Caki2 (cell line): Measurements from ENCODE around the gene EEFSEC. TPM values are rescaled to one million over a fixed set of nuclear protein-coding genes. Genes with fewer than 3 reads are reported as not detected.

ENCODE experiments used
- DNase-seq: peaks from one replicate; pipeline ENCODE4 v3.0.0-alpha.2; 2015; ENCODE audit warnings: low read depth
- in situ Hi-C: cut with HindIII; loops from 2 replicates; pipeline ENCODE4 v1.10.0; 2016; ENCODE audit warnings: low sequenced_read_pairs, low pct_unique_long_range_greater_than_20kb, mixed read lengths
- total RNA-seq: library from RNA; depleted of rRNA; stranded (reverse); fragments of >200 nt; shearing (Covaris generic); gene quantifications from 2 replicates; pipeline ENCODE4 v1.2.3, GENCODE V29; 2014; ENCODE audit warnings: low replicate concordance

Gene EEFSEC
- total RNA-seq, 1 experiment from 2014 or later = 10.3 TPM

DNA sequence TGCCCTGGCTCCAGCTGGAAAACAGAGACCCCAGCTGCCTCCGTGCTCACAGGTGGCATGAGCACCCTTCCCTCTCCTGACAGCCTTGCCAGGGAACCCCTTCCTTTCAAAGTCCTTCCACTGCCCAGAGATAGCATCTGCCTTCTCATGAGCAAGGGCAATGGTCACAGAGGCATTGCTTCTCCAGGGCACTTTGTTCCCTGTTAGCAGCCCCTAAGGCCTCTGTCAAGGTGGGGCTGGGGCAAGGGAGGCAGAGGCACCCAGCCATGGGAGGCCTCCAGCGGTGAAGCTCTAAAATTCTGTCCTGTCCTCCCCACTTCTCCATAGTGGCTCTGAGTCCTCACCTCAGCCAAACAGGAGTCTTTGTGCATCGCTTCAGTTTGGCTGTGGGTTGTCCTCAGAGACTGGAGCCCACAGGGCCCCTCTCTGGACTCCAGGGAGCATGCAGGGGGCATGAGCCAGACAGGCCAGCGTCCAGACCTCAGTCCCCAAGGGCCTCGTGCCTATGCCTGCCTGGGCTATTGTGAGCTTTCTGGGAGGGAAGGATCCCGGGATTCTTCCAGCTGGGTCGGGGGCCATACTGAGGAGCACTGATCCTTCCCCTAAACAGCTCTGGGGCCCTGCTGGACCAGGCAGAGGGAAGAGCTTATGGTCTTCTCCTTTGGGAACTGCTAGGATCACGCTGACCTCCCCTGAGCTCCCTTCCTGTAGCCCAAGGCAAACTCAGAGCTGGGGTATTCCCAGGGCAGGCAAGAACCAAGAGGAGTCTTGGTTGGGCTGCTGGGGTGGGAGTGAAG lies 206.8 kb downstream of the EEFSEC start:
- in situ Hi-C loops = no loop called here
- DNase-seq = no peak

DNA sequence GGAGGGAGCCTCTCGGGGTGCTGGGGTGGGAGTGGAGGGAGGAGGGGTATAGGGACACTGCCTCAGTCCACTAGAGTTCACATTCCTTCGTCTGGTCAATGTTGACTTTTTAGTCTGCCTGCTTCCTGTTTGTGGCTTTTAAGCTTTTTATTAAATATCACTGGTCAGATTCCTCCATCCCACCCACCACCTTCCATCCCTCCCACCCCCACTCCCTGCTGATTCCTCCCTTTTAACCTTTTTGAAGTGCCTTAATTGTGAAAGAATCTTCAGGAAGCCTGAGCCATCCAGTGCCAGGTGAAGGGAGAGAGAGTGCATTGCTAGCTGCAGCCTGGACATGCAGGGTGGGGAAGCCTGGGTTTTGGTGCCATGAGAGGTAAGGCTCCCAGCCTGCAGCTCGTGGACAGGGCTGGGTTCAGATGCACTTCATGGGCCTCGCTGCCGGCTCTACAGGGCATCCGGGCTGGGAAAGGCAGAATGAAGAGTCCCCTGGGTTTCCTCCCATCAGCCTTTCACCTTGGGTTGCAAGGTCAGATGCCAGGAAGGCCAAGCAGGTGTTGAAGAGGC lies 207.5 kb downstream of the EEFSEC start:
- in situ Hi-C loops = no loop called here
- no peak for DNase-seq

DNA sequence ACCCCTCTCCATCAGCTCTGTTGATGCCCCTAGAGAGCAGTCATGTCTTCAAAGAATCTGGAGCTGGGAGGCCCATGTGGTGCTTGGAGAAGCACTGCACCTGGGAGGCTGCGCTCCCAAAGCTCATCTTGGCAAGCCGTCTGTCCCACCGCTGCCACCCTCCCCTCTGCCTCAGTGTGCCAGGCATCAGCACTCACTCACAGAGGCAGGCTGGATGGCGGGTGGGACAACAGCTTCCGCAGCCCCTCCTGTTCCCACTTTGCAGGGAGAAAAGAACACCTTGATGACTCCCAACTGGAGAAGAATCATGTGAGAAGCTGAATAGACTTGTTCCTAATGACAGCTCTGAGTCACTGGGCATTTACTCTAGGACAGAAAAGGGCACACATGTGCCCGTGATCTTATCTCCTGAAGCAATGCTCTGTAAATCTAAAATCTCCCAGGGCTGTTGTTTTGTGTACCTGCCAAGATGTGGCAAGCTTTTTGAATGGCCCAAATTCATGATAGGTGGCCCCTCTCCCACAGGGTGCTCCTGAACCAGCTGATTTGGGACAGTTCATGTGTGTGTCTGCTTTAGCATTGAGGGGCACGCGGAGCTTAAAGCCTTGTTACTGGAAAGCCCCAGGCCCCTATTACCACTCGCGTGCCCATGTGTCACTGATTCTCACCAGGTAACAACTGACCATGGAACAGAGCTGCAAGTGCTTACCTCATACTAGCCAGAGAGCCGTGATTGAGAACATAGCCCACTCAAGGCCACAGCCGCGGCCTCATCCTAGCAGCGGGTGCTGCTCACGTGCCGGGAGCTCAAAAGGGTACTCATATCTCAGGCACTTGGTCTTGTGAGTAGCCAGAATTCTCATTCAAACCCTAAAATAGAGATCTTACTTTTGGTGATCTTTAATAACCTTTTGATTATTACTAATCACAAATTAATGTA lies 209.0 kb downstream of the EEFSEC start:
- DNase-seq = no peak
- in situ Hi-C loops = no loop called here

DNA sequence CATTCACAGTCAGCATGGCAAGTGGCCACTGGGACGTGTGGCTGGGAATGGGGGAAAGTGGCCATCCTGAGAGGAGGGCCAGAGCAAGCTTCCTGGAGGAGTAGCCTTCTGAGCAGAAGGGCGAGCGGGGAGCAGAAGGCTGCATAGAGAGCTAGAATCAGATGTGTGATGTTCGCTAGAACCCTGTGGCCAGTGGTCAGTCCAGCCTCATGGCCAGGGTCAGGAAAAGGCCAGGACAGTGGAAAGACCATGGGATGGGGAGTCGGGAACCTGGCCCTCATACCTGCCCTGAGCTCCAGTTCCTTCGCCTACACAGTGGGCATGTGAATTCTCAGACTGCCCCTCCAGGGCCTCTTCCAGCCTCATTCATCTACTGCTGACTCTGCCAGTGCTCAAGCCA lies 211.0 kb downstream of the EEFSEC start:
- in situ Hi-C loops = no loop called here
- no peak for DNase-seq

DNA sequence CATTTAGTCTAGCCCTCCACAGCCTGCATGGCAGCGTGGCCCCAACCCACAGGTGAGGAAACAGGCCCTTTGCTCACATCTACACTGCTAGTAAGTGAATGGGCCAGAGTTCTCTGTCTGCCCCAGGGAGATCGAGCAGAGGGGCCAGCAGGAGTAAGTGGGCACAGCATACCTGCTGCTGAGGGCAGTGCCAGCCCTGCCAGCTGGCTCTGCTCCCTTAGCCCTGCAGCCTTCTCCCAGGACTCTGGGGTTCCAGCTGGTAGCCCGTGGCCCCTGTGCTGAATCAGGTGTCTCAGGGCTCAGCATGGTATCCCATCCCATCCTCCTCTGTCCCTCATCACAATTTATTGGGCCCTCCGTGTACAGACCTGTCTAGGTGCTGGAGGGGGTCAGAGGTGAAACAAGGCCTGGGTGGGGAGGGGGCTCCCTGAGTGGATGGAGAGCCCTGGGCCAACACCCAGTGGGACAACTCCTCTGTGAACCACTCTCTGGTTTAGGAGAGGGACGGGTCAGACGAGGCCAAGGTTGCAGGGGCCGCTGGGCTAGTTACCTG lies 211.6 kb downstream of the EEFSEC start:
- in situ Hi-C loops = no loop called here
- DNase-seq = no peak

DNA sequence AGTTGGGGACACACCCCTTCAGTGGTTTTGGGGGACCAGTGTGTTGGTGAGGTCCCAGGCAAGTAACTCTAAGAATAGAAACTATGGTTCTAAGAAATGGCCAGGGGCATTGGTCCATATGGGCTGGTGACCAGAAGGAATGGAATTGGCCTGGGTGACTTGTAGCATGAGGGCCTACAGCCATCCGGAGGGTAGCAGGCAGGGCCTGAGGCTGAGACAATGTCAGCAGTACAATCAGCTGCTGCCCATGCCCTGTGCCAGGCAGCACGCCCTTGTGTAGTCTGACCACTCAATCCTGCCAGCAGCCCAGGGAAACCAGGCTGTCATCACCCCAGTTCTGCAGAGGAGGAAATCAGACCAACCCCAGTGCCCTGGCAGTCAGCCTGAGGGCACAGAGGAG lies 212.9 kb downstream of the EEFSEC start:
- in situ Hi-C loops = no loop called here
- DNase-seq = no peak

DNA sequence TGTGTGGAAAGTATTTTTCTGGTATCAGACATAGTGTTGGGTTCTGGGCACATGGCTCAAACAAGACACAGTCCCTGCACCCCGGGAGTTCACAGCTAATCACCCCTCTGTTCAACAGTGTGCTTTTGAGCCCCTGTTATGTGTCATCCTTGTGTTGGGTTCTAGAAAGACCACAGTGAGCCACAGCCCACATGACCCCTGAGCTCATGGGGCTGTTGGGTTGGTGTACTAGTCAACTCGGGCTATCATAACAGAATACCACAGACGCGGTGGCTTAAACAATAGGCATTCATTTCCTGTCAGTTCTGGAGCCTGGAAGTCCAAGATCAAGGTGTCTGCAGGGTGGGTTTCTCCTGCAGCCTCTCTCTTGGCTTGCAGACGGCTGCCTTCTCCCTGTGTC lies 213.4 kb downstream of the EEFSEC start:
- no peak for DNase-seq
- in situ Hi-C loops = no loop called here

DNA sequence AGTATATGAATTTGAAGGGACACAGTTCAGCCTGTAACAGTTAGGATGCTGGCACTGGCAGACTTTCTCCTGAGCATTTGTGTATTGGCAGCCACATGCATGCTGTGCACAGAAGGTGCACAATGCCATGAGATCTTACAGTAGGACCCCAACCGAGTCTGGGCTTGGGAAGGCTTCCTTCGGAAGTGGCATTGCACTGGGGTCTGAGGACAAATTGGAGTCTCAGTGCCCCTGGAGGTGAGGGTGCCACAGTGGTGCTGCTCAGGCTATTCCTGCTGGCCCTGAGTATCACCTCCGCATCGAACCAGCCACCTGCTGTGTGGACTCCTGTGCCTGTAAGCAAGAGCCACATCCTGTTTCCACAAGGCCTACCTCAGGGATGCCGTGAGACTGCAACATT lies 213.9 kb downstream of the EEFSEC start:
- DNase-seq = no peak
- in situ Hi-C loops = no loop called here

DNA sequence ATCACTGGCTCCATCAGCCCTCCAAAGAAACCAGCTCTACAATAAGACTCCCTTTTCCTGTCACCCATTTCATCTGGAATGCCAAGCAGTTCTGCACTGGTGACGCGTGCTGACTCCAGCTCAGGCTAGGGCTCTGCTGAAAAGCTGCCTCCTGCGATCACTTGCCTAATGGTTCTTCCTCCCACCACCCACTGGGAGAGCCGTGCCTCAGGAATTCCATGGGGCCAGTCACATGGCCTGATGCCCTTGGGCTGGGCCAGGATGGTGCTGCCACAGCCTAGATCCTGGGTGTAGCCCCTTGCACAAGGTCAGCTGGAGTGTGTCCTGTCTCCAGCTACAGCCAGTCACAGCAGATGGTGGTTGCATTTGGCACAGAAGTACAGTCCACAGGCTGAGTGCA lies 214.5 kb downstream of the EEFSEC start:
- in situ Hi-C loops = no loop called here
- DNase-seq = no peak

DNA sequence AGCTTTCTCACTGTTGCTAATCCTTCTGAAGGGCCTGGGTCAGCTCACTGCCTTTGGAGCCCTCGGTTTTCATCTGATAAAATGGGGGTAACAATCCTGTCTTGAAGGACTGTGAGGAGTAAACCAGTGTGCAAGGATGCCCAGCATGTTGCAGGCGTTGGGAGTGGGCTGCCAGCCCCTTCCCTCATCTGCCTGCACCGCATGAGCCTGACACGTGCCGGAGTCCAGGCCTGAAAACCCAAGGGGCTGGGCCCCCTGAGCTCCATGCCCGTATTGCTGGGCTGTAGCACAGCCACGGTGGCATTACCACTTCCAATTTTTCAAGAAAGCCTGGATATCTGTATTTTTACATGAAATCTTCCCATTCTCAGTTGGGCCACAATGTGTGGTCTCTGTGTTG lies 215.3 kb downstream of the EEFSEC start:
- no peak for DNase-seq
- in situ Hi-C loops = no loop called here

DNA sequence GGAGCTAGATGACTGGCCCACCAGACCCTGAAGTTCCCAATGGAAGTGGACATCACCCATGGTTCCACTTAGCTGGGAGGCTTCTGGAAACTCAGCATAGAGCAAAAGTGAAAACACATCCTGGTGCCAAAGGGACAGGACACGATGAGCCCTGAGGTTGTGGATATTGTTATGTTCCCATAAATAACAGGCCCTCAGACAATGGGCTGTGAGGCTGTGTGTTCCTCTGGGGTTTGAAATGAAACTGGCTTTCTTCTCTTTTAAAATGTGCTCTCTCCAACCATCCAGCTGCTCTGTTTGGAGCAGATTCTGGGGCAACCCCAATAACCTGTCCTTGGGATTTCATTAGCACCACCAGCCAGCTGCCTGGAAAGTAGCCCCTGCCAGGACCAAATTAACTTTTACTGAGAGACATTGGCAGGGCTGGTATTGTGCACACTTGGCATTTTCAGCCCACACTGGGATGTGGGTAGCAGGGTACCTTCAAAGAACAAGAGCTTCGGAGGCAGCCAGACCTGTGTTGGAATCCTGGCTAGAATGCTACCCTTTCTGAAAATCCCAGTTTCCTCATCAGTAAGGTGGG lies 215.9 kb downstream of the EEFSEC start:
- in situ Hi-C loops = no loop called here
- DNase-seq = no peak

DNA sequence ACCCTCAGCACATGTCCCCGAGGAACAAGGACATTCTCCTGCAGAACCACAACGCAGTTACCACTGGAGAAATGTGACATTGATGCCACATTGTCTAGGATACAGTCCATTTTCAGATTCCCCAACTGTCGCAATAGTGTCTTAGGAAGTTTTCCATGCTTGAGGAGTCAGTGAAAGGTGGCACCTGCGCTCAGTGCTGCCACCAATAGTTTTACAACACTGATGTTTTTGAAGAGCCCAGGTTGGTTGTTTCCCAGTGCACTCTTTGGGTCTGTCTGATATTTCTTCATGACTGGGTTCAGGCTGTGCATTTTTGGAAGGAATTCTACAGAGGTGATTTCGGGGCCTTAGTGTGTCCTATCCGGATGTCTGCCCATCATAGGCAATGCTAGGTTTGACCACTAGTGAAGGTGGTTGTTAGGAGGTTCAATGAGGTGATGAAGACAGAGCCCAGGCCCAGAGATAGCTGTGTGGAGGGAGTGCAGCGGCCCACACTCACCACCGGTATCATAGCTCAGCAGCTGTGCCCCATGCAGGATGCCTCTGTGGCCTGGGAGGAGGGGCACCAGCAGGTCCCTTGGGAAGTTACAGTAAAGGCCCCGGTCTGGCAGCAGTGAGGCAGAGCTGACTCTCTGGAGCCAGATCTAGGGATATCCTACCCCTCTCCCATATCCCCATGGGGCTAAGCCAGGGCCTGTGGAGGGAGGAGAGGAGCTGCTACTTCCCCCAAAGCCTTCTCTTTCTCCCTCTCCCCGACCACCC lies 216.8 kb downstream of the EEFSEC start:
- DNase-seq = no peak
- in situ Hi-C loops = no loop called here

DNA sequence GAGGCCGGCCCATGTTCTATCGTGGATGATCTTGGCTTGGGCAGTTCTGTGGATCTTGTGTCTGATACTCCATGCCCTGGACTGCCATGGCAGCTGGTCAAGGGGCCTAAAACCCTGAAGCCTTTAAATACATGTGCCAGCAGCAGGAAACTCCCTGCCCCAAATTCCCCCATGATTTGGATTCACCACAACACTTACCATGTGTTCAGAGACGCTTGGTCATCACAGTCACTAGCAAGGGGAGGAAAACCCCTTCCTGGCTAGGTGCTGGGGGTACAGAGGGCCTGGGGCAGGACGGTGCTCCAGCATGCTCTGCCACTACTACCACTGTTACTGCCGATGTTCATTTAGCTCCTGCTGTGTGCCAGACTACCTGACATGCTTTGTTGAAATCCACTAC lies 219.0 kb downstream of the EEFSEC start:
- in situ Hi-C loops = no loop called here
- no peak for DNase-seq

DNA sequence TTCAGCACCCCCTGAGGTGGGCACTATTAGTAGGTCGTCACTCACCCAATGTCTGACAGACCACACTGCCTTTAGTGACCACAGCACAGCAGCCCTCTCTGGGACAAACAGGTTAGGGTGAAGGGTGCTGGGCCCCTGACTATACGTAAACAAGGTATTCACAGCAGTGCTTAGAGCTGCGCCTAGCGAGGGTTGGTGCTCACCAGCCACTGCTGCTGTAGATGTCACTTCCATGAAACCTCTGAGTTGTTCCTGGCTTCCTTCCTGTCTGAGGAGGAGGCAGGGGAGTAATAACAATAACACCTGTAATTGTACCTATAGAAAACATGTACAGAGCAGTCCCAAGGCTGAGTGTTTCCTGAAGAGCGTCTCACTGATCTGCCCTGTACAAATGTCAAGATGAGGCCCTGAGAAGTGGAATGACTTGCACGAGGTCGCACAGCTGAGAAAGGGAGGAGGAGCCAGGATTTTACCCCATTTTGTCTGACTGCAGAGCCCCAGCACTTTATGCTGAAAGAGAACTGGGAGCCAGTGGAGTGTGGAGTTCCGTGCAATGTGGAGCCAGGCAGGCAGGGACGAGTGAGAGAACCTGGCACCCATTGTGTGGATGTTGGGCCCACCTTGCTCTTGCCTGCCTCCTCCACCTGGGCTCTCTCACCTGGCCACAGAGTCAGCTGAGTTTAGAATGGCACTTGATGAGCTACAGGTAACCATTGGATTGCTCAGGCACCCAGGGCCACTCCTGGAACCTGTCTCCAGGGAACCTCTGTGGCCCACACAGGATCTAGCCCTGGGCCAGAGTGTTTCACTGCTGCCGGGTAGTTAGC lies 219.6 kb downstream of the EEFSEC start:
- in situ Hi-C loops = no loop called here
- DNase-seq = no peak

DNA sequence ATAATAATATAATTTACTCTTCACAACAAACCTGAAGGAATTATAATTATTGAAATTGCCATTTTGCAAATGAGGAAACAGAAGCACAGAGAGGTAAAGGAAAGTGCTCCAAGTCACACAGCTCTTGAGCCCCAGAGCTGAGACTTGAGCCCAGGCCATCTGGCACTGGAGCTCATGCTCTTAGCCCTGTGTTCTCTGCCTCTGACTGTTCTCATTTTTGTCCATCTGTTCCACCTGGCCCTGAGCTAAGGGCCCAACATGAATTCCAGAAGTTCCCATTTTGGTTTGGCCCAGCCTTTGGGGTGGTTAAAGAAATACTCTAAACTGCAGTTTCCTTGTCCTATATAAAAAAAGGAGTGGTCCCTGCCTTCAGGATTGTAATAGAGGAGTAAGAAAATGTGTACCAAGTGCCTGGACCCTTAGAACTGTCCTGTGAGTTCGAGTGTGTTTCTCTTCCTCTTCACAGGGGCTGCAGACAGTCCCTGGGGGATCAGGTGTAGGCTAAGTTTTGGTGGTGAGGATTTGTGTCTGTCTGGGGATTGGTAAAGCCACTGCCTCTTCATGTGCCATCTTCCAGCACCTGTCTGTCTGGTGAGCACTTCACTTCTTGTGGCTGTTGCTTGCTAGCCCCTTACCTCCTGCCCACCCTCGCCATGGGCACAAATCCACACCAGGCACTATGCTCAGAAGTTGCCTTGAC lies 221.6 kb downstream of the EEFSEC start:
- in situ Hi-C loops = no loop called here
- no peak for DNase-seq

DNA sequence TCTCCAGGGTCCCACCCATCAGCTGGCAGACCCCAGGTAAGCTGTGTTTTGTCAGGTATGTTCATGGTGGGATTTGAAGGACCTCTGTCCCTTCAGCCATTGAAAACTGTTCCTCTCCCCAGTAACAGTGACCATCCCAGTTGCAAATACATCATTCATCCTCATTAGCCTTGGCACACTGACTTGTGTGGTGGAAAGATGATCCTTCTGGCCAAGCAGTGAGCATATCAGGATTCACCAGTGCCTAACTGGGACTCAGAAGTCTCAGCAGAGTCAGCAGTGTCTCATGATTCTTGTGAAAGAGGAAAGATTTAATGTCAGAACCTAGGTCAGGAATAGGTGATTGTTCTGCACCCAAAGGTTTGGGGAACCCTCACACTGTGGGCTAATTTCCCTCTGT lies 223.2 kb downstream of the EEFSEC start:
- DNase-seq = no peak
- in situ Hi-C loops = no loop called here
